ENCODE data around the gene FADS2. TPM values are rescaled to one million over a fixed set of nuclear protein-coding genes. Genes with fewer than 3 reads are reported as not detected.

The FADS2 gene
- total RNA-seq, 2 experiments from 2014 or later = 0.08 to 0.33 TPM

DNA sequence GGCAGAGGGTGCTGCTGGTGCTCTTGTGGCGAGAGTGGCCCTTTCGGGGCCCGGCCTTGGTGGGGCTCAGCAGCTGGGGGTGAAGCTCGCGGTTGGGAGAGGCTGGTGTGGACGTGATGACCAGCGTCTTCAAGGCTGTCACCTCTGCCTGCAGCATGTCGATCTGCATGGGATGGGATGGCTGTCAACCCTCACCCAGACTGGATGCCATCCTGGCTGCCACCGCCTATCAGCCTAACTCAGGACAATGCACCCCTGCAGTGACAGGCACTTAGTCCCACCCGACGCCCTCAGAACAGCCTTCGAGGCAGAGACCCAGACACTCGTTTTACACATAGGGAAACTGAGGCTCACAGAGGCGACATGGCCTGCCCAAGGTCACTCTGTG is 78.4 kb downstream of the FADS2 start:
- H3K36me3 Mint-ChIP-seq (ENCODE audit: low read depth) = no peaks in the 10 kb centered on the region
- POLR2A ChIA-PET = no interaction called here

DNA sequence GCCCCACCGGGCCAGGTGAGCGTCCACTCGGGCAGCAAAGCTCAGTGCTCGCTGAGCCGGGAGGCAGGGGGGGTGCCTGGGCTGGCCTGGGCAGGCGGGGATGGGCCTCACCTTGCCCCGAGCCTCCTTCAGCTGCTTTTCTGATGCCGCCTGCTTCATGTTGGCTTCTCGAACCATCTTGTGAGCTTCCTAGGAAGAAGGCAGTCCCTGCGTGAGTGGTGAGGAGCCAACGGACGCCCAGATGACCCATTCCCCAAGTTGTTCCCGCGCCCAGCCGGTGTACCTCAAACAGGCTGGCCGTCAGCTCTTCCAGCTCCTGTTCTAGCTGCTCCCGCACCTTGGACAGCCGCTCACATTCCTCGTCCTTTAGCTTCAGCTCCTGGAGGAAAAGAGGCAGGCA is 79.2 kb downstream of the FADS2 start:
- H3K4me3 Mint-ChIP-seq = no peak overlapping the region
- no peaks in the 10 kb centered on the region for H3K9me3 Mint-ChIP-seq

More for the DNA sequence above, 78.4 kb downstream of the FADS2 start:
- CTCF ChIA-PET = interaction anchor here (1.1 kb wide), 1 partner anchor 41 kb away, joined by 3 read pairs; no protein-coding TSS in a partner anchor
- DNase-seq (no peak), ATAC-seq (ENCODE audit: poor library complexity) (no peak)
- H3K27me3 Mint-ChIP-seq = peaks cover 5% of the 10 kb centered on the region
- no peaks in the 10 kb centered on the region for H3K27me3 ChIP-seq (ENCODE audit: control insufficient read depth in 1 of 2, insufficient read depth in 2 of 2, low read length in 2 of 2)
- no peaks in the 10 kb centered on the region for H3K9me3 Mint-ChIP-seq
- H3K4me3 ChIP-seq (ENCODE audit: low read length) = no peak overlapping the region
- intact Hi-C loops (cut with DNase I, micrococcal nuclease) = no loop called here
- no peak overlapping the region for H3K27ac Mint-ChIP-seq
- no peaks in the 10 kb centered on the region for H3K4me1 Mint-ChIP-seq (ENCODE audit: low read depth)
- H3K27ac ChIP-seq (ENCODE audit: low read depth in 1 of 2, low read length in 2 of 2) = no peak overlapping the region
- TF ChIP-seq, protein P1, sequence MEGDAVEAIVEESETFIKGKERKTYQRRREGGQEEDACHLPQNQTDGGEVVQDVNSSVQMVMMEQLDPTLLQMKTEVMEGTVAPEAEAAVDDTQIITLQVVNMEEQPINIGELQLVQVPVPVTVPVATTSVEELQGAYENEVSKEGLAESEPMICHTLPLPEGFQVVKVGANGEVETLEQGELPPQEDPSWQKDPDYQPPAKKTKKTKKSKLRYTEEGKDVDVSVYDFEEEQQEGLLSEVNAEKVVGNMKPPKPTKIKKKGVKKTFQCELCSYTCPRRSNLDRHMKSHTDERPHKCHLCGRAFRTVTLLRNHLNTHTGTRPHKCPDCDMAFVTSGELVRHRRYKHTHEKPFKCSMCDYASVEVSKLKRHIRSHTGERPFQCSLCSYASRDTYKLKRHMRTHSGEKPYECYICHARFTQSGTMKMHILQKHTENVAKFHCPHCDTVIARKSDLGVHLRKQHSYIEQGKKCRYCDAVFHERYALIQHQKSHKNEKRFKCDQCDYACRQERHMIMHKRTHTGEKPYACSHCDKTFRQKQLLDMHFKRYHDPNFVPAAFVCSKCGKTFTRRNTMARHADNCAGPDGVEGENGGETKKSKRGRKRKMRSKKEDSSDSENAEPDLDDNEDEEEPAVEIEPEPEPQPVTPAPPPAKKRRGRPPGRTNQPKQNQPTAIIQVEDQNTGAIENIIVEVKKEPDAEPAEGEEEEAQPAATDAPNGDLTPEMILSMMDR (IDR thresholded peaks at IDR 0.05) = no peak
- no peak overlapping the region for H3K4me3 Mint-ChIP-seq
- no peaks in the 10 kb centered on the region for H3K9me3 ChIP-seq (ENCODE audit: control insufficient read depth in 1 of 2, insufficient read depth in 1 of 2, low read length in 2 of 2)
- no peaks in the 10 kb centered on the region for H3K36me3 ChIP-seq (ENCODE audit: insufficient read depth, low read length)
- H3K4me1 ChIP-seq (ENCODE audit: insufficient read depth, low read length) = peaks cover 3% of the 10 kb centered on the region

GRCh38 chr11:61907871-61908729 is 80.0 kb downstream of the FADS2 start:
- DNase-seq = no peak
- Mint-ChIP-seq H3K36me3 (ENCODE audit: low read depth) (no peaks in the 10 kb centered on the region), H3K27me3 (peaks cover 18% of the 10 kb centered on the region), H3K9me3 (no peaks in the 10 kb centered on the region), H3K27ac (no peak overlapping the region), H3K4me1 (ENCODE audit: low read depth) (no peaks in the 10 kb centered on the region), H3K4me3 (no peak overlapping the region)
- TF ChIP-seq, protein P1 (IDR thresholded peaks at IDR 0.05) = no peak
- Histone ChIP-seq H3K27ac (ENCODE audit: low read depth in 1 of 2, low read length in 2 of 2) (no peak overlapping the region), H3K9me3 (ENCODE audit: control insufficient read depth in 1 of 2, insufficient read depth in 1 of 2, low read length in 2 of 2) (no peaks in the 10 kb centered on the region), H3K4me3 (ENCODE audit: low read length) (no peak overlapping the region), H3K4me1 (ENCODE audit: insufficient read depth, low read length) (peaks cover 3% of the 10 kb centered on the region), H3K36me3 (ENCODE audit: insufficient read depth, low read length) (no peaks in the 10 kb centered on the region), H3K27me3 (ENCODE audit: control insufficient read depth in 1 of 2, insufficient read depth in 2 of 2, low read length in 2 of 2) (no peaks in the 10 kb centered on the region)
- intact Hi-C loops (cut with DNase I, micrococcal nuclease) = no loop called here
- ATAC-seq (ENCODE audit: poor library complexity) = no peak
- ChIA-PET CTCF (interaction anchor here (1.0 to 1.2 kb wide), 2 partner anchors 9 to 174 kb away, joined by 3 to 4 read pairs; no protein-coding TSS in a partner anchor), POLR2A (no interaction called here)

More for the DNA sequence above, 79.2 kb downstream of the FADS2 start:
- Mint-ChIP-seq H3K36me3 (ENCODE audit: low read depth) (no peaks in the 10 kb centered on the region), H3K27ac (no peak overlapping the region), H3K27me3 (peaks cover 10% of the 10 kb centered on the region), H3K4me1 (ENCODE audit: low read depth) (no peaks in the 10 kb centered on the region)
- Histone ChIP-seq H3K4me1 (ENCODE audit: insufficient read depth, low read length) (peaks cover 3% of the 10 kb centered on the region), H3K27me3 (ENCODE audit: control insufficient read depth in 1 of 2, insufficient read depth in 2 of 2, low read length in 2 of 2) (no peaks in the 10 kb centered on the region), H3K36me3 (ENCODE audit: insufficient read depth, low read length) (no peaks in the 10 kb centered on the region), H3K9me3 (ENCODE audit: control insufficient read depth in 1 of 2, insufficient read depth in 1 of 2, low read length in 2 of 2) (no peaks in the 10 kb centered on the region), H3K27ac (ENCODE audit: low read depth in 1 of 2, low read length in 2 of 2) (no peak overlapping the region), H3K4me3 (ENCODE audit: low read length) (no peak overlapping the region)
- ATAC-seq (ENCODE audit: poor library complexity) (no peak), DNase-seq (no peak)
- ChIA-PET POLR2A (no interaction called here), CTCF (interaction anchor here (1.0 to 1.1 kb wide), 2 partner anchors 41 to 175 kb away, joined by 3 to 4 read pairs; no protein-coding TSS in a partner anchor)
- TF ChIP-seq, protein P1 (IDR thresholded peaks at IDR 0.05) = no peak
- intact Hi-C loops (cut with DNase I, micrococcal nuclease) = no loop called here

Data from CD4-positive, alpha-beta T cell (primary cell).